IPS DF 6.9 (cell line): ENCODE data around the gene GRAP.

Experiments
- DNase-seq: peaks from one replicate; pipeline ENCODE4 v3.0.0-alpha.2; 2013; ENCODE audit warnings: low read depth, low spot score
- H3K27ac ChIP-seq: one replicate; pipeline ENCODE4 v1.5.1; 2013; ENCODE audit warnings: low read length, control low read depth
- H3K27me3 ChIP-seq: 2 replicates; pipeline ENCODE4 v1.6.1; 2013; ENCODE audit warnings: mild to moderate bottlenecking, low read length; ENCODE audit not compliant: control insufficient read depth, insufficient read depth
- H3K36me3 ChIP-seq: 2 replicates; pipeline ENCODE4 v1.6.1; 2013; ENCODE audit warnings: low read length; ENCODE audit not compliant: control insufficient read depth, insufficient read depth
- H3K4me1 ChIP-seq: 2 replicates; pipeline ENCODE4 v1.6.1; 2013; ENCODE audit warnings: low read length; ENCODE audit not compliant: control insufficient read depth, insufficient read depth
- H3K4me3 ChIP-seq: 2 replicates; pipeline ENCODE4 v1.5.1; 2013; ENCODE audit warnings: mild to moderate bottlenecking, low read length
- H3K9me3 ChIP-seq: 2 replicates; pipeline ENCODE4 v1.6.1; 2013; ENCODE audit warnings: low read length, inconsistent platforms; ENCODE audit not compliant: control insufficient read depth, insufficient read depth
- WGBS: extraction: QIAGEN DNeasy Blood & Tissue Kit; methylation state at CpG from one replicate; pipeline ENCODE4 v1.1.7; 2013; ENCODE audit warnings: mixed read lengths, missing lambda C conversion rate; ENCODE audit not compliant: insufficient read length, insufficient coverage; 5-methylcytosine and 5-hydroxymethylcytosine counted together

GRAP gene

GRCh38 chr17:18981335-18981641 lies 65.5 kb downstream of the GRAP start:
- H3K36me3 ChIP-seq, result peaks cover 27% of the 10 kb centered on the region
- no peak for DNase-seq
- no CpG with 5 or more reads among the region's 6 CpGs for WGBS
- H3K4me1 ChIP-seq, result no peaks in the 10 kb centered on the region; the same call in 1 of the 2 replicates
- H3K4me3 ChIP-seq, result no peak overlapping the region
- H3K27me3 ChIP-seq, result no peaks in the 10 kb centered on the region
- no peak overlapping the region for H3K27ac ChIP-seq
- H3K9me3 ChIP-seq, result no peaks in the 10 kb centered on the region

GRCh38 chr17:18980682-18981334 lies 65.9 kb downstream of the GRAP start:
- Histone ChIP-seq H3K36me3 (peaks cover 26% of the 10 kb centered on the region), H3K9me3 (no peaks in the 10 kb centered on the region), H3K27ac (no peak overlapping the region), H3K27me3 (no peaks in the 10 kb centered on the region), H3K4me1 (no peaks in the 10 kb centered on the region; the same call in 1 of the 2 replicates), H3K4me3 (no peak overlapping the region)
- no peak for DNase-seq
- WGBS, result no CpG with 5 or more reads among the region's 13 CpGs

- Histone ChIP-seq H3K36me3 (peaks cover 23% of the 10 kb centered on the region), H3K9me3 (no peaks in the 10 kb centered on the region), H3K27me3 (no peaks in the 10 kb centered on the region), H3K27ac (no peak overlapping the region), H3K4me3 (no peak overlapping the region), H3K4me1 (no peaks in the 10 kb centered on the region; the same call in 1 of the 2 replicates)
- WGBS, result no CpG with 5 or more reads among the region's 17 CpGs
- no peak for DNase-seq
These were observed 68.1 kb downstream of the GRAP start for GRCh38 chr17:18978655-18979054.

GRCh38 chr17:18978050-18978449 lies 68.7 kb downstream of the GRAP start:
- DNase-seq, result no peak
- H3K36me3 ChIP-seq, result peaks cover 27% of the 10 kb centered on the region
- no CpG with 5 or more reads among the region's 13 CpGs for WGBS

GRCh38 chr17:18977646-18978045 lies 69.1 kb downstream of the GRAP start:
- peaks cover 29% of the 10 kb centered on the region for H3K36me3 ChIP-seq
- H3K4me1 ChIP-seq, result no peaks in the 10 kb centered on the region; the same call in 1 of the 2 replicates
- no peaks in the 10 kb centered on the region for H3K27me3 ChIP-seq
- H3K27ac ChIP-seq, result no peak overlapping the region
- WGBS, result no CpG with 5 or more reads among the region's 19 CpGs
- no peak overlapping the region for H3K4me3 ChIP-seq
- DNase-seq, result no peak
- H3K9me3 ChIP-seq, result no peaks in the 10 kb centered on the region

More at GRCh38 chr17:18978050-18978449, 68.7 kb downstream of the GRAP start:
- Histone ChIP-seq H3K27ac (no peak overlapping the region), H3K4me3 (no peak overlapping the region), H3K9me3 (no peaks in the 10 kb centered on the region), H3K27me3 (no peaks in the 10 kb centered on the region), H3K4me1 (no peaks in the 10 kb centered on the region; the same call in 1 of the 2 replicates)

- Histone ChIP-seq H3K9me3 (no peaks in the 10 kb centered on the region), H3K36me3 (peaks cover 29% of the 10 kb centered on the region), H3K27me3 (no peaks in the 10 kb centered on the region), H3K4me3 (no peak overlapping the region), H3K4me1 (no peaks in the 10 kb centered on the region; the same call in 1 of the 2 replicates), H3K27ac (no peak overlapping the region)
- DNase-seq, result no peak
- no CpG with 5 or more reads among the region's 4 CpGs for WGBS
These were observed 69.7 kb downstream of the GRAP start for GRCh38 chr17:18977021-18977420.

- Histone ChIP-seq H3K27ac (no peak overlapping the region), H3K9me3 (no peaks in the 10 kb centered on the region), H3K4me3 (no peak overlapping the region), H3K36me3 (peaks cover 37% of the 10 kb centered on the region), H3K27me3 (no peaks in the 10 kb centered on the region), H3K4me1 (no peaks in the 10 kb centered on the region)
- no peak for DNase-seq
- no CpG with 5 or more reads among the region's 4 CpGs for WGBS
These were observed 70.6 kb downstream of the GRAP start for GRCh38 chr17:18976201-18976600.

- Histone ChIP-seq H3K4me3 (no peak overlapping the region), H3K27me3 (no peaks in the 10 kb centered on the region), H3K27ac (no peak overlapping the region), H3K9me3 (no peaks in the 10 kb centered on the region), H3K4me1 (no peaks in the 10 kb centered on the region), H3K36me3 (peaks cover 40% of the 10 kb centered on the region)
- WGBS, result no CpG with 5 or more reads among the region's 13 CpGs
- no peak for DNase-seq
These were observed 71.2 kb downstream of the GRAP start for GRCh38 chr17:18975597-18975996.

GRCh38 chr17:18974407-18975149 lies 72.2 kb downstream of the GRAP start:
- H3K36me3 ChIP-seq, result peaks cover 40% of the 10 kb centered on the region
- H3K4me1 ChIP-seq, result no peaks in the 10 kb centered on the region
- H3K27ac ChIP-seq, result no peak overlapping the region
- WGBS, result no CpG with 5 or more reads among the region's 10 CpGs
- no peak for DNase-seq
- H3K9me3 ChIP-seq, result no peaks in the 10 kb centered on the region
- H3K4me3 ChIP-seq, result no peak overlapping the region
- no peaks in the 10 kb centered on the region for H3K27me3 ChIP-seq

GRCh38 chr17:18971801-18972200 lies 75.0 kb downstream of the GRAP start:
- H3K4me1 ChIP-seq, result peaks cover 8% of the 10 kb centered on the region
- no peaks in the 10 kb centered on the region for H3K9me3 ChIP-seq
- no peaks in the 10 kb centered on the region for H3K27me3 ChIP-seq
- H3K27ac ChIP-seq, result no peak overlapping the region
- no CpG with 5 or more reads among the region's 7 CpGs for WGBS
- H3K36me3 ChIP-seq, result peaks cover 25% of the 10 kb centered on the region
- DNase-seq, result no peak
- H3K4me3 ChIP-seq, result no peak overlapping the region
